Neuronal stem cell (in vitro differentiated cells): ENCODE results near the gene TBCEL.

ENCODE experiments used
- DNase-seq: peaks from one replicate; pipeline ENCODE4 v3.0.0-alpha.2; 2013; ENCODE audit warnings: low spot score
- H2AFZ ChIP-seq: one replicate; pipeline ENCODE4 v1.6.1; 2013; ENCODE audit warnings: mild to moderate bottlenecking, low read length, inconsistent platforms
- H2AK5ac ChIP-seq: 2 replicates; pipeline ENCODE4 v1.6.1; 2013; ENCODE audit warnings: low read depth, mild to moderate bottlenecking, inconsistent platforms, low read length, moderate library complexity, mixed read lengths
- H2BK120ac ChIP-seq: 2 replicates; pipeline ENCODE4 v1.6.1; 2013; ENCODE audit warnings: low read depth, mild to moderate bottlenecking, inconsistent platforms, low read length, moderate library complexity, mixed read lengths
- H2BK12ac ChIP-seq: one replicate; pipeline ENCODE4 v1.6.1; 2013; ENCODE audit warnings: low read length, inconsistent platforms
- H2BK15ac ChIP-seq: 2 replicates; pipeline ENCODE4 v1.6.1; 2013; ENCODE audit warnings: mild to moderate bottlenecking, low read length, inconsistent platforms, mixed read lengths
- H2BK5ac ChIP-seq: one replicate; pipeline ENCODE4 v1.6.1; 2013; ENCODE audit warnings: inconsistent platforms, mild to moderate bottlenecking, low read length, moderate library complexity
- H3K14ac ChIP-seq: one replicate; pipeline ENCODE4 v1.6.1; 2013; ENCODE audit warnings: low read length, inconsistent platforms
- H3K18ac ChIP-seq: 2 replicates; pipeline ENCODE4 v1.6.1; 2013; ENCODE audit warnings: low read length, inconsistent platforms
- H3K23ac ChIP-seq: 2 replicates; pipeline ENCODE4 v1.6.1; 2013; ENCODE audit warnings: low read depth, mild to moderate bottlenecking, mixed read lengths, low read length, inconsistent platforms; ENCODE audit not compliant: poor library complexity
- H3K27ac ChIP-seq: replicated peaks from 3 replicates; pipeline ENCODE4 v1.5.1; 2013; ENCODE audit warnings: low read length, inconsistent platforms
- H3K27me3 ChIP-seq, 3 experiments: 2 replicates each; pipeline ENCODE4 v1.6.1; 2013; ENCODE audit warnings: low read length in 3 of 3, mild to moderate bottlenecking in 2 of 3, inconsistent platforms in 1 of 3, low read depth in 1 of 3, mixed read lengths in 1 of 3, moderate library complexity in 1 of 3; ENCODE audit not compliant: control insufficient read depth in 3 of 3, insufficient read depth in 3 of 3
- H3K36me3 ChIP-seq, 2 donors: replicated peaks in 1 of 2; 2 replicates each; pipeline ENCODE4 v1.6.1; 2013; ENCODE audit warnings: low read length in 2 of 2; ENCODE audit not compliant: control insufficient read depth in 2 of 2, insufficient read depth in 2 of 2
- H3K4ac ChIP-seq: 2 replicates; pipeline ENCODE4 v1.6.1; 2013; ENCODE audit warnings: inconsistent platforms, mild to moderate bottlenecking, low read length, moderate library complexity
- H3K4me1 ChIP-seq, 2 donors: 1 replicate in 1 of 2; 2 replicates in 1 of 2; pipeline ENCODE4 v1.6.1; 2013; ENCODE audit warnings: low read length in 2 of 2, low read depth in 1 of 2; ENCODE audit not compliant: control insufficient read depth in 2 of 2, insufficient read depth in 1 of 2
- H3K4me2 ChIP-seq: one replicate; pipeline ENCODE4 v1.6.1; 2013; ENCODE audit warnings: mild to moderate bottlenecking, low read length, inconsistent platforms; ENCODE audit not compliant: insufficient read depth, poor library complexity, severe bottlenecking
- H3K4me3 ChIP-seq, 2 donors: 2 replicates each; pipeline ENCODE4 v1.5.1; 2013; ENCODE audit warnings: low read length in 2 of 2, mild to moderate bottlenecking in 2 of 2, inconsistent platforms in 1 of 2, moderate library complexity in 1 of 2
- H3K79me1 ChIP-seq: one replicate; pipeline ENCODE4 v1.6.1; 2013; ENCODE audit warnings: low read depth, mild to moderate bottlenecking, inconsistent platforms, low read length, moderate library complexity
- H3K9ac ChIP-seq: one replicate; pipeline ENCODE4 v1.6.1; 2013; ENCODE audit warnings: mild to moderate bottlenecking, low read depth, low read length, inconsistent platforms; ENCODE audit not compliant: poor library complexity
- H3K9me3 ChIP-seq, 2 donors: replicated peaks in 1 of 2; 2 replicates each; pipeline versions ENCODE3 to v1.6.1; 2013; ENCODE audit warnings: low read length in 2 of 2, mild to moderate bottlenecking in 2 of 2, inconsistent platforms in 1 of 2, low read depth in 1 of 2, mixed read lengths in 1 of 2, moderate library complexity in 1 of 2; ENCODE audit not compliant: control insufficient read depth in 2 of 2, insufficient read depth in 1 of 2
- H4K8ac ChIP-seq: one replicate; pipeline ENCODE4 v1.6.1; 2013; ENCODE audit warnings: low read depth, mild to moderate bottlenecking, inconsistent platforms, low read length, moderate library complexity
- H4K91ac ChIP-seq: one replicate; pipeline ENCODE4 v1.6.1; 2013; ENCODE audit warnings: low read length, low read depth, mild to moderate bottlenecking, inconsistent platforms; ENCODE audit not compliant: poor library complexity
- WGBS, 2 donors: extraction: QIAGEN DNeasy Blood & Tissue Kit; methylation state at CpG; one replicate each; pipeline ENCODE4 v1.1.7; 2013; ENCODE audit warnings: missing lambda C conversion rate in 2 of 2, mixed read lengths in 1 of 2; ENCODE audit not compliant: insufficient read length in 2 of 2, insufficient replicate concordance in 1 of 2; ENCODE audit errors: extremely low coverage in 2 of 2; 5-methylcytosine and 5-hydroxymethylcytosine counted together

TBCEL gene

GRCh38 chr11:121100943-121101342 lies 77.0 kb downstream of the TBCEL start, which contains the start of gene TECTA:
Gene TECTA, plus strand, starts transcription at chr11:121101243. Its CDS starts 1,423 bp downstream, at chr11:121102666.
- no peak within 1 kb of the TSS for H2BK15ac ChIP-seq
- no peak within 1 kb of the TSS for H3K27ac ChIP-seq
- no peak within 1 kb of the TSS for H3K18ac ChIP-seq
- H3K27me3 ChIP-seq, result no peaks in the 10 kb centered on the region
- H3K9ac ChIP-seq, result no peak within 1 kb of the TSS
- H2AK5ac ChIP-seq, result no peak within 1 kb of the TSS
- no peaks in the 10 kb centered on the region for H3K36me3 ChIP-seq
- no peak within 1 kb of the TSS for H3K4me2 ChIP-seq
- peaks cover 0 to 1% of the 10 kb centered on the region in 2 donors for H3K4me1 ChIP-seq
- no peak within 1 kb of the TSS for H3K4me3 ChIP-seq
- H2BK5ac ChIP-seq, result no peak within 1 kb of the TSS
- H3K9me3 ChIP-seq, result no peaks in the 10 kb centered on the region
- no peak within 1 kb of the TSS for H4K8ac ChIP-seq
- H2BK12ac ChIP-seq, result no peak within 1 kb of the TSS
- H2AFZ ChIP-seq, result no peak within 1 kb of the TSS
- no peak within 1 kb of the TSS for H4K91ac ChIP-seq
- no peaks in the 10 kb centered on the region for H3K79me1 ChIP-seq
- no peak within 1 kb of the TSS for H2BK120ac ChIP-seq
- WGBS, 2 donors, result no CpG with 5 or more reads among the region's 2 CpGs
- no peak for DNase-seq
- no peak within 1 kb of the TSS for H3K14ac ChIP-seq
- no peak within 1 kb of the TSS for H3K4ac ChIP-seq
- H3K23ac ChIP-seq, result no peak within 1 kb of the TSS

- no peak overlapping the region for H2AFZ ChIP-seq
- no peak overlapping the region for H2AK5ac ChIP-seq
- no peak overlapping the region for H4K91ac ChIP-seq
- H3K79me1 ChIP-seq, result no peaks in the 10 kb centered on the region
- H2BK15ac ChIP-seq, result no peak overlapping the region
- peaks cover 0 to 1% of the 10 kb centered on the region in 2 donors for H3K4me1 ChIP-seq
- no peak overlapping the region for H3K4me2 ChIP-seq
- H3K36me3 ChIP-seq, result no peaks in the 10 kb centered on the region
- H2BK12ac ChIP-seq, result no peak overlapping the region
- DNase-seq, result no peak
- H3K4me3 ChIP-seq, result no peak overlapping the region
- no peak overlapping the region for H3K4ac ChIP-seq
- no peak overlapping the region for H3K14ac ChIP-seq
- no peak overlapping the region for H2BK5ac ChIP-seq
- H3K18ac ChIP-seq, result no peak overlapping the region
- no peaks in the 10 kb centered on the region for H3K9me3 ChIP-seq
- H3K9ac ChIP-seq, result no peak overlapping the region
- H2BK120ac ChIP-seq, result no peak overlapping the region
- no peak overlapping the region for H4K8ac ChIP-seq
- H3K27ac ChIP-seq, result no peak overlapping the region
- no CpG with 5 or more reads among the region's 9 CpGs for WGBS, 2 donors
- no peak overlapping the region for H3K23ac ChIP-seq
- no peaks in the 10 kb centered on the region for H3K27me3 ChIP-seq
These were observed 80.4 kb downstream of the TBCEL start for GRCh38 chr11:121104312-121104762.

GRCh38 chr11:121105063-121105480 lies 81.2 kb downstream of the TBCEL start:
- Histone ChIP-seq H3K18ac (no peak overlapping the region), H2BK120ac (no peak overlapping the region), H3K9ac (no peak overlapping the region), H3K79me1 (no peaks in the 10 kb centered on the region), H2BK12ac (no peak overlapping the region), H3K4me1 (peaks cover 0 to 1% of the 10 kb centered on the region in 2 donors), H2BK5ac (no peak overlapping the region), H2AFZ (no peak overlapping the region), H2AK5ac (no peak overlapping the region), H4K8ac (no peak overlapping the region), H3K4ac (no peak overlapping the region), H3K14ac (no peak overlapping the region), H2BK15ac (no peak overlapping the region), H3K9me3 (no peaks in the 10 kb centered on the region), H3K23ac (no peak overlapping the region), H3K4me3 (no peak overlapping the region), H3K27me3 (no peaks in the 10 kb centered on the region), H3K36me3 (no peaks in the 10 kb centered on the region), H3K4me2 (no peak overlapping the region), H3K27ac (no peak overlapping the region), H4K91ac (no peak overlapping the region)
- WGBS, 2 donors, result no CpG with 5 or more reads among the region's 4 CpGs
- DNase-seq, result no peak

- no peak overlapping the region for H4K91ac ChIP-seq
- no peaks in the 10 kb centered on the region for H3K27me3 ChIP-seq
- H2AFZ ChIP-seq, result no peak overlapping the region
- no peaks in the 10 kb centered on the region for H3K36me3 ChIP-seq
- no peak overlapping the region for H3K4ac ChIP-seq
- no peak overlapping the region for H3K23ac ChIP-seq
- no CpG with 5 or more reads among the region's 6 CpGs for WGBS, 2 donors
- H3K9me3 ChIP-seq, result no peaks in the 10 kb centered on the region
- no peak overlapping the region for H3K18ac ChIP-seq
- no peak overlapping the region for H3K27ac ChIP-seq
- no peak overlapping the region for H2BK15ac ChIP-seq
- no peak overlapping the region for H3K4me2 ChIP-seq
- no peak for DNase-seq
- H4K8ac ChIP-seq, result no peak overlapping the region
- no peaks in the 10 kb centered on the region for H3K79me1 ChIP-seq
- no peak overlapping the region for H3K9ac ChIP-seq
- no peak overlapping the region for H3K14ac ChIP-seq
- peaks cover 0 to 1% of the 10 kb centered on the region in 2 donors for H3K4me1 ChIP-seq
- H2BK12ac ChIP-seq, result no peak overlapping the region
- H3K4me3 ChIP-seq, result no peak overlapping the region
- no peak overlapping the region for H2BK120ac ChIP-seq
- no peak overlapping the region for H2BK5ac ChIP-seq
- no peak overlapping the region for H2AK5ac ChIP-seq
These were observed 81.7 kb downstream of the TBCEL start for GRCh38 chr11:121105481-121106195.
